ENCODE measurements around the gene VIPR2.
"Not testable (repeated sequence)": the region's sequence is repeated elsewhere in the genome, so short reads cannot be mapped to it uniquely, and the experiment has no call there.

Gene VIPR2

GRCh38 chr7:159138508-159138907 is 6.2 kb downstream of the VIPR2 start:
- DNase-seq (ENCODE audit: low spot score) = no peak

GRCh38 chr7:159137906-159138305 is 6.8 kb downstream of the VIPR2 start:
- no peak for DNase-seq (ENCODE audit: low spot score)

GRCh38 chr7:159136846-159137245 is 7.8 kb downstream of the VIPR2 start:
- no peak for DNase-seq (ENCODE audit: low spot score)

GRCh38 chr7:159136442-159136841 is 8.2 kb downstream of the VIPR2 start:
- no peak for DNase-seq (ENCODE audit: low spot score)

- DNase-seq (ENCODE audit: low spot score) = no peak
Observed at GRCh38 chr7:159136013-159136412, 8.7 kb downstream of the VIPR2 start.

GRCh38 chr7:159132670-159133443 is 11.8 kb downstream of the VIPR2 start:
- not testable (repeated sequence) for DNase-seq (ENCODE audit: low spot score)

- DNase-seq (ENCODE audit: low spot score) = no peak
Observed at GRCh38 chr7:159130820-159131219, 13.8 kb downstream of the VIPR2 start.

GRCh38 chr7:159130199-159130775 is 14.4 kb downstream of the VIPR2 start:
- no peak for DNase-seq (ENCODE audit: low spot score)

GRCh38 chr7:159128767-159129166 is 15.9 kb downstream of the VIPR2 start:
- DNase-seq (ENCODE audit: low spot score) = no peak

- DNase-seq (ENCODE audit: low spot score) = no peak
Observed at GRCh38 chr7:159127691-159128642, 16.7 kb downstream of the VIPR2 start.

- no peak for DNase-seq (ENCODE audit: low spot score)
Observed at GRCh38 chr7:159126311-159127260, 18.1 kb downstream of the VIPR2 start.

- DNase-seq (ENCODE audit: low spot score) = no peak
Observed at GRCh38 chr7:159125955-159126270, 18.8 kb downstream of the VIPR2 start.

GRCh38 chr7:159125104-159125954 is 19.3 kb downstream of the VIPR2 start:
- no peak for DNase-seq (ENCODE audit: low spot score)

- DNase-seq (ENCODE audit: low spot score) = not testable (repeated sequence)
Observed at GRCh38 chr7:159123793-159124192, 20.9 kb downstream of the VIPR2 start.

GRCh38 chr7:159123294-159123693 is 21.4 kb downstream of the VIPR2 start:
- DNase-seq (ENCODE audit: low spot score) = not testable (repeated sequence)

GRCh38 chr7:159122276-159122675 is 22.4 kb downstream of the VIPR2 start:
- DNase-seq (ENCODE audit: low spot score) = no peak

GRCh38 chr7:159121476-159121875 is 23.2 kb downstream of the VIPR2 start:
- DNase-seq (ENCODE audit: low spot score) = no peak

GRCh38 chr7:159121068-159121467 is 23.6 kb downstream of the VIPR2 start:
- no peak for DNase-seq (ENCODE audit: low spot score)

- DNase-seq (ENCODE audit: low spot score) = no peak
Observed at GRCh38 chr7:159120540-159120919, 24.1 kb downstream of the VIPR2 start.

- no peak for DNase-seq (ENCODE audit: low spot score)
Observed at GRCh38 chr7:159119851-159120539, 24.7 kb downstream of the VIPR2 start.

All from cerebellar cortex (tissue), 1 donor.